ENCODE data around the gene TNFRSF18.
"Not testable (repeated sequence)": the region's sequence is repeated elsewhere in the genome, so short reads cannot be mapped to it uniquely, and the experiment has no call there.

TNFRSF18 gene, protein sequence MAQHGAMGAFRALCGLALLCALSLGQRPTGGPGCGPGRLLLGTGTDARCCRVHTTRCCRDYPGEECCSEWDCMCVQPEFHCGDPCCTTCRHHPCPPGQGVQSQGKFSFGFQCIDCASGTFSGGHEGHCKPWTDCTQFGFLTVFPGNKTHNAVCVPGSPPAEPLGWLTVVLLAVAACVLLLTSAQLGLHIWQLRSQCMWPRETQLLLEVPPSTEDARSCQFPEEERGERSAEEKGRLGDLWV

GRCh38 chr1:1206376-1206965 lies at the start of gene TNFRSF18:
Gene TNFRSF18 (minus strand): TSS chr1:1206592. CDS start chr1:1206571, 21 bp downstream.
- DNase-seq, result no peak

- DNase-seq, result no peak
Measured at GRCh38 chr1:1255611-1256010, 49.2 kb upstream of the TNFRSF18 start.

DNA sequence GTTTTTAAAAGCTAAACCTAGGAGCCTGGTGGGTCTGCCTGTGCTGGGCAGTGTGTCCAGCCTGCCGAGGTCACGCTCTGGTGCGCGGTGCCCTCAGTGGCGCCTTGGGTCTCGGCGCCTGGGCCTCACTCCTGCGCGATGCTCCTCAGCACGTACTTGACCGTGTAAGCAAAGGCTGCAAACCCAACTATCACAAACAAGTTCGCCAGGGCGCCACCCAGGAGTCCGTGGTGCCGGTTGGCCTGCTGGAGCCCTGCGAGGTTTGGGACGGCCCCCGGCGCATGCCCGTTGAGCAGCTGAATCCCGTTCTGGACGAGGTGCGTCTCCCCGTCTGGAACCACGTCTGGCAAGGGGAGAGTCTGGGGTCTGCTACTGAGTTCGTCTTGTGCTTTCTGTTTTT lies 48.7 kb upstream of the TNFRSF18 start:
- DNase-seq, result no peak

- DNase-seq, result no peak
Measured at GRCh38 chr1:1254667-1254998, 48.2 kb upstream of the TNFRSF18 start.

DNA sequence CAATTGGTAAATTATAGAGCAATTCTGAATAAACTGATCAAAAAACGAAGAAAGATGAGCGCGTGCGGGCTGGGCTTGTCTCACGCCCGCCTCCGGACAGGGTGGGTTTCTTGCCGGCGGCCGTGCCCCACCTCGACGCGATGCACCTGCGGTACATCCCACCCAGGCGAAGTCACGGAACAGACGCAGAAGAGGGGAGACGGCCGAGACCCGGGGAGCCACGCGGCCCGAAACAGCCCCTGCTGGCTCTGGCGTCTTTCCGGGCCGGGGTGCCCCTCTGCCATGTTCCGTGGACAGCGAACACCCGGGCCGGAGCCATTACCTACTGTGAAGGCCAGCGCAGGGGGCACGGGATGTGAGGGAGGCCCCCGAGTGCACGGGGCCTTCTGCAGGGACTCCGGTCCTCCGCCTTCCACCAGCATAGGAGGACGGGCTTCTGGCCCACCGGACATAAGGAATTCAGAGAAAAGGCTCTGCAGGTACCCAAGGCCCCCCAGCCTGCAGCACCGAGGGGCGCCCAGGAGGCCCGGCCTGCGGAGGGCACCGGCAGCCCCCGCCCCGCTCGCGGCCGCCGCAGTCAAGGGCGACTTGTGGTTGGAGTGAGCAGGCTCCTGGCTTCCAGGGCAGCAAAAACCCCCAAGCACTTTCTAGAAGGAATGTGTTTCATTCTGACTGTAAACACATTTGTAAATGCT lies 47.7 kb upstream of the TNFRSF18 start:
- DNase-seq, result no peak

DNA sequence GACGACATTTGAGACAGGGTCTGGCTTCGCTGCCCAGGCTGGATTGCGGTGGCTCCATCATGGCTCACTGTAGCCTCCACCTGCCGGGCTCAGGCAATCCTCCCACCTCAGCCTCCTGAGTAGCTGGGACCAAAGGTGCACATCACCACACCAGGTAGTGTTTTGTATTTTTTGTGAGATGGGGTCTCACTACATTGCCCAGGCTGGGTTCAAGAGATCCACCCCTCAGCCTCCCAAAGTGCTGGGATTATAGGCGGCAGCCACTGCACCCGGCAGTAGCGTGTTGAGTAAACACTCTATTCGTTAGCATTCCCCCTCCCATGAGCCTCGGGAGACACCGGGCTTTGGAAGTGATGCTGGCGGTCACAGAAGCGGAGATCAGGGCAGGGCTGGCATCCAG lies 46.9 kb upstream of the TNFRSF18 start:
- DNase-seq, result no peak

DNA sequence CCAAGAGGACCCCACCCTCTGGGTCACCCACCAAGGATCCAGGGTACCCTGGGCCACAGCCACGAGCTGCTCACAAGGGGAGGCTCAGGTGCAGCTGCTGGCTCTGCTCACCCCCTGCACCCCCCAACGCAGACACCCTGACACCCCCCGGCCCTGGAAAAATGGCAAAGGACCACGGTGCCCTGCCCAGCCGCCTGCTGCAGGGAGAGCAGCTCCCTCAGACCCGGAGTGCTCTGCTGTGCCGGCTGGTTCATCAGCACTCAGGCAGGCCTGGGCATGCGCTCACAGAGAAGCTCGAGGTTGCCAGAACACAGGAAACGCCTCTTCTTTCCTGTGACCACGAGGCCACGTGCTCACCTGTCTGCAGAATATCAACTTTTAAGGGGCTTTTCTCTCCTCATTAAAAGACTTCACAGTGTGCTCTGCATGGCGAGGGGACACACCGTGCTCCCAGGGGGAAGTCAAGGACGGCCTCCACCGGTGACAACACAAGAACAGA lies 44.4 kb upstream of the TNFRSF18 start:
- DNase-seq, result no peak

DNA sequence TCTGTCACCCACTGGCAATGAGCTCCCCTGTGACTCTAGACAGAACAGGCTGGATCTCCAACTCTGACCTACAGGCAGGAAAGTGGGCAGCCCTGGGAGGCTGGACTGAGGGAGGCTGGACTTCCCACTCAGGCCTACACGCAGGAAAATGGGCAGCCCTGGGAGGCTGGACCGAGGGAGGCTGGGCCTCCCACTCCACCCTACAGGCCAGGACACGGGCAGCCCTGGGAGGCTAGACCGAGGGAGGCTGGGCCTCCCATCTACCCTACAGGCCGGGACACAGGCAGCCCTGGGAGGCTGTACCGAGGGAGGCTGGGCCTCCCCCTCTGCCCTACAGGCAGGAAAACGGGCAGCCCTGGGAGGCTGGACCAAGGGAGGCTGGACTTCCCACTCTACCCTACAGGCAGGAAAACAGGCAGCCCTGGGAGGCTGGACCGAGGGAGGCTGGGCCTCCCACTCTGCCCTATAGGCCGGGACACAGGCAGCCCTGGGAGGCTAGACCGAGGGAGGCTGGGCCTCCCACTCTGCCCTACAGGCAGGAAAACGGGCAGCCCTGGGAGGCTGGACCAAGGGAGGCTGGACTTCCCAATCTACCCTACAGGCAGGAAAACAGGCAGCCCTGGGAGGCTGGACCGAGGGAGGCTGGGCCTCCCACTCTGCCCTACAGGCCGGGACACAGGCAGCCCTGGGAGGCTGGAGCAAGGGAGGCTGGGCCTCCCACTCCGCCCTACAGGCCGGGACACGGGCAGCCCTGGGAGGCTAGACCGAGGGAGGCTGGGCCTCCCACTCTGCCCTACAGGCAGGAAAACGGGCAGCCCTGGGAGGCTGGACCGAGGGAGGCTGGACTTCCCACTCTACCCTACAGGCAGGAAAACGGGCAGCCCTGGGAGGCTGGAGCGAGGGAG lies 41.9 kb upstream of the TNFRSF18 start:
- not testable (repeated sequence) for DNase-seq

GRCh38 chr1:1247341-1247913 lies 41.0 kb upstream of the TNFRSF18 start:
- DNase-seq, result no peak

DNA sequence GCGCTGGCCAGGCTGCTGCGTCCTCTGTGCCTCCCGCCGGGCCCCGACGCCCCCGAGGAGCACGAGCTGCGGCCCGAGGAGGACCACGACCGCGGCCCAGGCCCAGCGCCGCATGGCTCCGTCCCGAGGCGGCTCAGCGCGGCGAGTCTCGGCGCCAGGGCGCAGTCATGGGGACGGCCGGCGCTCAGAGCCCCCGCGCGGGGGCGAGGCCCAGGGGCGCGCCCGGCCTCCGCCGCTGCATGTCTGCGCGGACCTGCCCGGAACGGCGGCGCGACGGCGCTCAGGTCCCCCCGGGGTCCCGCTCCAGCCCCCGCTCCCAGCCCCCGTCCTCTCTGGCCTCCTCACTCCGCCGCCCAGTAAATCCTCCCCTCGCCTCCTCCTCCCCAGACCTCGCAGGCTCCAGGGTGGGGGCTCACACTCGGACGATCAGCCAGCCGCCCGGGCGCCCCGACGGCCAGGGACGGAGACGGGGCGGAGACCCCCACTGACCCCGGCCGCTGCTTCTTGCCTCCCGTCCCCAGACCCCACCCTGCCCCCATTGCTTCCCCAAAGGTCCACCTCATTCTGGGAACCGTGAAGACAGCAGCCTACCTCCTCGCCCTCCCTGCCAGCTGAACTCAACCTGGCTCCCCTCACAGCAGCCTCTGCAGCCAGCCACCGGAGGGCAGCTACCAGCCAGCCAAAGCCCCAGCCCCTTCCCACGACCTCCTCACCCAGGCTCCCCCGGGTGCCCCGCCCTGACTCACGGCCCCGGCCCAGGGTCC lies 40.4 kb upstream of the TNFRSF18 start, which contains the start of gene C1QTNF12:
TSS of gene C1QTNF12 (minus strand) at position 146 of the 764 bp plus-strand sequence. CDS start at position 114, 32 bp downstream.
- DNase-seq, result no peak

GRCh38 chr1:1245817-1246576 lies 39.6 kb upstream of the TNFRSF18 start:
- DNase-seq, result no peak

- peak; percentile 42 for DNase-seq
Measured at GRCh38 chr1:1245178-1245816, 38.9 kb upstream of the TNFRSF18 start.

- DNase-seq, result no peak
Measured at GRCh38 chr1:1244192-1244811, 37.9 kb upstream of the TNFRSF18 start.

- no peak for DNase-seq
Measured at GRCh38 chr1:1243807-1244191, 37.4 kb upstream of the TNFRSF18 start.

GRCh38 chr1:1243266-1243660 lies 36.9 kb upstream of the TNFRSF18 start:
- DNase-seq, result no peak

- no peak for DNase-seq
Measured at GRCh38 chr1:1242461-1243265, 36.3 kb upstream of the TNFRSF18 start.

DNA sequence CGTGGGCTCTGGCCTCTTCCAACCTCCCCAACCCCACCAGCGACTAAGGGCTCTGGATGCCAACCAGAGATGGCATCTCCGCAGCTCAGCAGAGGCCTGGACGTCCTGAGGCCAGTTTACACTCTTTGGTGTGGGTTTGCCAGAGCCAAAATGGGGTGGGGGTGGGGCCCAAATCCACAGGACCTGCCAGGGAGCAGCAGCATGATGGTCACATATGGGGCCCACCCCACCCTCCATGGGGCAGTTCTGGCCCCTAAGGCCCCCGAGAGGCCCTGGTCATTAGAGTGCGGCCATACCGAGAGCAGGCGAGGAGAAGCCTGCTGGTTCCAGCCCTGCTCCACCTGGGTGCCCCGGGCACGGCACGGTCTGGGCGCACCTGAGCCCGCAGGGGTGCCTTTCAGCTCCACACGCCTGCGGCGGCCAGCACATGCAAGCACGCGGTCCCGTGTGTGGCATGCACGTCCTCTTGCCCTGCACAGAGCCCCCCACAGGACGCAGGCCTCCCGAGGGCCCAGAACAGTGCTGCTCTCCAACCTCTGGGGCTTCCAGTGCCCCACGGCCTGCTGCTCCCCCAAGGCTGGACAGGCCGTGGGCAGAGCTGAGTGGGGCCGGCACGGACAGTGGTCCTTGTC lies 35.3 kb upstream of the TNFRSF18 start:
- no peak for DNase-seq

- no peak for DNase-seq
Measured at GRCh38 chr1:1240822-1241587, 34.6 kb upstream of the TNFRSF18 start.
